Measurements from ENCODE around the gene SYT7.
A peak's percentile ranks its signal among the peaks of the same experiment; 100 is the strongest.

Gene SYT7

DNA sequence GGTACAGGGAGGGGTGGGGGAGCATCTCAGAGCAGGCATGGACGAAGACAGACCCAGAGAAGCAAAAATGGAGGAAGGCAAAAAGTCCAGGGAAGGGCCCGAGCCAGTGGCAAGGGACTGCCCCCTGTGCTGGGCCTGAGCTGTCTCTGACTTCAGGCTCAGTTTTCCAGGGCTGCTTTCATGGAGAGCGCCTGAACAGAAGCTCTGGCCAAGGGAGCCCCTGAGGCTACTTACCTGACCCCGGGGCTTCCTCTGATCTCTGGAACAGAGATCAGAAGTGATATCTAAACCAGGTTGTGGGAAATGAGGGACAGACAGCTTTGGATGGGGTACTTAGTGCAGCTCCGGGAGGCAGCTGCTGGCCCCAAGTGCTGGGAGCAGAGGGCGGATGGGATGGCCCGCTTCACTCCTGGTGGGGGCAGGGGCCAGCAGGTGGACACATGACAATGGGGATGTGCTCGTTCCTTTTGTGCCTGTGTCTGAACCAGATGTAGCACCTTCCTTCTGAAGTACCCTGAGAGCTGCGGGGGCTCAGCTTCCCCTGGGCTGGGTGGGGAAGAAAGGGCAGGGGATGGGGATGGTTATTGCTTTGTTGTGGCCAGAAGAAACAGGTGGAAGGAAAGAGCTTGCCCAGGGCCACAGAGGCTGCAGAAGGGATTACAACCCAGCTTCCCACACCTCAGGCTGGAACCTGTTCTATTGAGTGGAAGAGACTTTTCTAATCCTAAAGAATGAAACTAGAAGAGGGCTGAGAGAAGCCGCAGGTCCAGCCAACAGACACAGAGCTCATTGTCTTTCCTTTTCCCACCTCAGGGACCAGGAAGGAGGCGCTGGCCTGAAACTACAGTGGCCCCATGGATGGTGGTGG is 66.6 kb downstream of the SYT7 start:
- no peak for DNase-seq (ENCODE audit: low read depth)

DNA sequence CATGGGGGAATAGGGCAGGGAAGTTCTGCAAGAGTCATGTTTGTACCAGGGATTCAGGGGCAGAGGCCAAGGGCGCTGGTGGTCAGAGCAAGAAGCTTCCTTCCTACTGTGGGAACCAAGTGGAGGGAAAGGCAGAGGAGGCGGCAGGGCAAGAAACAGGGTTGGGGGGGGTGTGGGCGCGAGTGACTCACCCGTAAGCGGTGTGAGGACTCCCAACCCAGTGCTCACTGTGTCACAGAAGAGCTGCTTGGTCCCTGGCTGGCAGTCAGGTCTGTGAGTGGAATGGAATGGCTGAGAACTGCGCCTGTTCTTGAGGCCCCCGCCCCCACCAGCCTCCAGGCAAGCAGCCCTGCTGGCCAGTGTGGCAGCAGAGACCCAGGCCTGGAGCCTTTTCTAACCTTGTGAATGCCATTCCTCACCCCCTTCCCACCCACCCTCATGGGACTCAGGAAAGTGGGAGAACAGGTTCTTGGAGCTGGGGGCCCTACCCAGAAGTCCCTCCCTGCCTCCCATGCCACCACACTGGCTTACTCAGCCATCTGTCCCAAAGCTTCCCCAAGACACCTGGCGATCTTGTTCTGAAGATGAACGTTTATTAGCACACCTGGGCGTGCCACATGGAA is 67.6 kb downstream of the SYT7 start:
- no peak for DNase-seq (ENCODE audit: low read depth)

DNA sequence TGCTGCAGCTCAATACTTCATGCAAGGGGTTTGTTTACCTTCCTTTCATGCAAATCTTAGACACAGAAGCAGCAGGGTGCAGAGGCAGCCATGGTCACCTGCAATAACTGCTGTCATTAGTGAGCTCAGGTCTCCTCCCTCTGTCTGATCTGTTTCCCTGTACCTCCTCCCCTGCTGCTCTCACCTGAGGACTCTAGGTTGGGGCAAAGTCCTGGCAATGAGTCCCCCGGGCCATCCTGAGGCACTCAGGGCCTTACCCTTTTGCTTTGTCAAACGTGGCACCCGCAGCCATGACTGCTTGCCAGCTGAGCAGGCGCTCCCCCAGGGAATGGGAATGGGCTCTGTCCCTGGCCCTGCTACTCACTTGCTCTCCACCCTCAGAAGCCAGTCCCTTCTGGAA is 68.4 kb downstream of the SYT7 start:
- no peak for DNase-seq (ENCODE audit: low read depth)

DNA sequence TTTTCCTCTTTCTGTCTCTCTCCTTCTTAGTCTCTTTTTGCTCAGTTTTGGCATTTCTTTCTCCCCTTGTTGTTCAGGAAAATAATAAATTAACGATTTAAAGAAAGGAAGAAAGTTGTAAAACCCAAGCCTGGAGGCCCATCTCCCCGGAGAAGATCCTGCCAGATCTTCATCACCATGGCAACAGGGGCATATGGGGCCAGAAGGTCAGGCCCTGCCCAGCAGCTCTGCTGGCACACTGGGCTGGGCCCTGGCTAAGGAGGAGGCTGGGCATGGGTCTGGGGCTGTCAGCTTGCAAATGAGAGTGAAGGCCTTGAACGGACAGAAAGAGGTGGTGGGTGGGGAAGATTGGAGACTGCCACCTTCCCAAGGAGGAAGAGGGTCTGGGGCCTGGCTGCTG is 69.5 kb downstream of the SYT7 start:
- DNase-seq (ENCODE audit: low read depth): no peak

DNA sequence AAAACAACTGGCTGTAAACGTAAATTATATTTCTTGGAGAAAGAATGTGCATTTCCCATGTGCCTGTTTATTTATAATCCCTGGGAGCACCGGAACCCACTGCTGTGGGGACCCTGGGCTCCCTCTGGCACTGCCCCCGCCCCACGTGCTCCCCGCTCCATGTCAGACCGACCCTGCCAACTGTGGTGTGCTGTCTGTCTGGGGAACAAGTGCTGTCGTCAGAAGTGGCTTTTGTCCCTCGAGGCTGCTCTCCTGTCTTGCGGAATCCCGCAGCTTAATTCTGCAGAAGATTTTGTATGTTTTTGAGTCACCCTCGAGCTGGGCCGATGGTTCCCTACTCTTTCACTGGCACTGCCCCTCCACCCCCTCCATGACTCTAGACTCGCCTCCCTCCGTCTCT is 69.9 kb downstream of the SYT7 start:
- DNase-seq (ENCODE audit: low read depth): no peak

DNA sequence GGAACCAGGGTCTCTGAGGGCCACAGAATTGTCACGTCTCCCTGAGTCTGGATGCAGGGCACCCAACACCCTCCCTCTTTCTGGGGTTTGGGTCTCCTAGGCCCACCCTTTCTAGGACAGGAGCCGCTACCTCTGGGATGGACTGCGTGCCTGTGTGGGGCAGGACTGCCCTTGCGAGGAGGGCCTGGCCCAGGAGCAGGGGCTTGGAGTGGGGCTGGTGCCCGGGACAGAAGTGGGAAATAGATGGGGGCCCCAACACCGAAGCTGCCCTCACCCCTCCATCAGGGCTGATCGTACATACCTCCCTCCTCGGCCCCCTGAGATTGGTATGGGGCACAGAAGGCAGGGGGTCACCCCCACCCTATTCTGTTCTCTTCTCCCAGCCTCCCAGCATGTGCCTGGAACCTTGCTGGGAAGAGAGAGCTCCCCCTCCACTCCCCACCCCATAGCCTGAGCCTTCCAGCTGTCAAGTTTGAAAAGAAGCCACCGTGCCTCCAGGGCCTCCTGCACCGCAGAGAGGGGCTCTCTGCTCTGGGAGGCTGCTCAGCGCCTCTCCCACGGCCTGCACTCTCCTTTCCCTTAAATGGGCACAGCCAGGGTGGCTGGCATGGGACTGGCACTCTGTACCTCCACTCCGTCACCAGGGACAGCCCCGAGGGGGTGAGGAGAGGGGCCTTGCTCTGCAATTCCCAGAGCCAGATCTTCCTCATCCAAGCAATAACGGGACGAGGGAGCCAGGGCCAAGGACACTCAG is 70.5 kb downstream of the SYT7 start:
- no peak for DNase-seq (ENCODE audit: low read depth)

DNA sequence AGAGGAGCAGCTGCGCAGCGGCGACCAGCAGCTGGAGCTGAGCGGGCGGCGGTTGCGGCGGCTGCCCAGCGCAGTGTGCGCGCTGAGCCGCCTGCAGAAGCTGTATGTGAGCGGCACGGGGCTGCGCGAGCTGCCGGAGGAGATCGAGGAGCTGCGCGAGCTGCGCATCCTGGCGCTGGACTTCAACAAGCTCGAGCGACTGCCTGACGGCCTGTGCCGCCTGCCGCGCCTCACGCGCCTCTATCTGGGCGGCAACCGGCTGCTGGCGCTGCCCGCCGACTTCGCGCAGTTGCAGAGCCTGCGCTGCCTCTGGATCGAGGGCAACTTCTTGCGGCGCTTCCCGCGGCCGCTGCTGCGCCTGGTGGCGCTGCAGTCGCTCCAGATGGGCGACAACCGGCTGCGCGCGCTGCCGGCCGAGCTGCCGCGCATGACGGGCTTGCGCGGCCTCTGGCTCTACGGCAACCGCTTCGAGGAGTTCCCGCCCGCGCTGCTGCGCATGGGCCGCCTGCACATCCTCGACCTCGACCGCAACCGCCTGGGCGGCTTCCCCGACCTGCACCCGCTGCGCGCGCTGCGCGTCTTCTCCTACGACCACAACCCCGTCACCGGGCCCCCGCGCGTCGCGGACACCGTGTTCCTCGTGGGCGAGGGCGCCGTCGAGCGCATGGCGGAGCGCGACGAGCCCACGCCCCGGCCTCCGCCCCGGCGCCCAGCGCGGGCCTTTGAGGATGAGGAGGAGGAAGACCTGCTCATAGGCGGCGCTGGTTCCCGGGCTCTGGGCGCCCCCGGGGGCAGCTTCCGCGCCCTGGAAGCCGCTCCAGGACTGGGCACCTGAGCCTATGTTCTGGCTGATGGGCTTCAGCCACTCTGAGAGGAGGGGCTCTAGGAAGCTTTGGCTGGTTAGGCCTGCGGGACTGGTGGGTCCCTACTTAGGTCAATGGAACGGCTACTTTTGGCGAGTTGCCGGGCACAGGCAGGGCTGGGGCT is 71.5 kb downstream of the SYT7 start:
- DNase-seq (ENCODE audit: low read depth): peak; percentile 33

DNA sequence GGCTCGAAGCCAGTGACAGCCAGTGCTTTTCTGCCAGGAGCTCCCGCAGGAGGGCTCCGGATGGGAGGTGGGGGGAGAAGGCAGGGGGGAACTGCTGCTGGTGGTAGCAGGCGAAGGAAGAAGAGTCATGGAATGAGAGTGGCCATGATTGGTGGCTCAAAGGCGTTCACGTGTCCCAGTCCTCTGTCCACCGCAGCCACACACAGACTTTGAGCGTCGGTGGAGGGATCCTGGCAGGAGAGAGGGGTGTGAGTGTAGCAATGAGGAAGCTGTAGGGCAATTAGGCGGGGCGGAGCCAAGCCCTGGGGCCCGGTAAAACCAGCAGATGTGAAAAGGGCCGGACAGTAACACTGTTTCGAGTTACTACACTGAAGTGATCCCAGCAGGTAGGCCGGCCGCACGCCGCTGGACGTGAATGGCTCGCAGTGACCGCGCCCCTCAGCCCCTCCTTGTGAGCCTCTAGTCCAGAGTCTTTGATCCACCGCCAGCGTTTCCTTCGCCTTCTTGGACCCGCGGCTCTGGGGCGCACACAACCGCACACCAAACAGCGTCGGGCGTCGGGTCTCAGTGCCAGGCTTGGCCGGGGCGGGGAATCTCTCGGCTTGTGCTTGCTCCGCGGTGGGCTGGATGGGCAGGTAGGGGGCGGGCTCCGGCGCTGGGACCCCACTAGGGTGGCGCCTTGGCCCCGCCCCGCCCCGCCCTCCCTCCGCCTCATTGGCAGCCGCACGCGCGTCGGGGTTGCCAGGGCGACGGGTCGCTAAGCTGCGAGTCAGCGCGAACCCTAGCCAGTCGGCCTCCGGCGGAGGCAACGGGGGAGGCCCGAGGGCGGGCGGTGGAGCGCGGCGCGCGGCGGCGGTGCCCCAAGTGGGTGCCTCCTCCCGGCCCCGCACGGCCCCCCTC is 72.7 kb downstream of the SYT7 start, which contains the start of gene LRRC10B:
Gene LRRC10B (plus strand): TSS at position 788 of the 900 bp plus-strand sequence. CDS start 250 bp downstream, outside the sequence.
- DNase-seq (ENCODE audit: low read depth): no peak

DNA sequence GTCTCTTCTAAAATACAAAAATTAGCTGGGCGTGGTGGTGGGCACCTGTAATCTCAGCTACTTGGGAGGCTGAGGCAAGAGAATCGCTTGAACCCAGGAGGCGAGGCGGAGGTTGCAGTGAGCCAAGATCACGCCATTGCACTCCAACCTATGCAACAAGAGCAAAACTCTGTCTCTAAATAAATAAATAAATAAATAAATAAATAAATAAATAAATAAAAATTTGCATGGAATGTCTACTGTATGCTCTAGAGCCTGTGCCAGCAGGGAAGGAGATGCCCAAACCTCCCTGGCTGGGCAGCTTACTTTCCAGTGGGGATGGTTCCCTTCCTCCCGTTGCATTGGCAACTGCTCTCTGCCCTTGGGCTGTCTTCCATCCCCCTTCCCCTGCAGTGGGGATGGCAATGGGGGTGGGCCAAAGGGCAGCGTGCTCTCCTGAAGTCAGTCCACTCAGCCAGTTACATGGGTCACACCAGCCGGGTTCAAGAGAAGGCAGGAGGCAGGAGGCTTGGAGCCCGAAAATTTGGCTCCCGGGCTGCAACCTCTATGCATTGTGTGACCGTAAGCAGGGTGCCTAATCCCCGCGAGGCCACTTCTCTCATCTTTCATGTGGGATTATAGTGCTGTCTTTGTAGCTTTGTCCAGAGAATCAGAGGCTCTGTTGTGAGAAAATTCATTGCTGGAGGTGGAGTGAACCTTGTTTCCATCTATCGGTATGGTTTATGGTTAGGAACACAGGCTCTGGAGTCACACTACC is 73.7 kb downstream of the SYT7 start:
- no peak for DNase-seq (ENCODE audit: low read depth)

DNA sequence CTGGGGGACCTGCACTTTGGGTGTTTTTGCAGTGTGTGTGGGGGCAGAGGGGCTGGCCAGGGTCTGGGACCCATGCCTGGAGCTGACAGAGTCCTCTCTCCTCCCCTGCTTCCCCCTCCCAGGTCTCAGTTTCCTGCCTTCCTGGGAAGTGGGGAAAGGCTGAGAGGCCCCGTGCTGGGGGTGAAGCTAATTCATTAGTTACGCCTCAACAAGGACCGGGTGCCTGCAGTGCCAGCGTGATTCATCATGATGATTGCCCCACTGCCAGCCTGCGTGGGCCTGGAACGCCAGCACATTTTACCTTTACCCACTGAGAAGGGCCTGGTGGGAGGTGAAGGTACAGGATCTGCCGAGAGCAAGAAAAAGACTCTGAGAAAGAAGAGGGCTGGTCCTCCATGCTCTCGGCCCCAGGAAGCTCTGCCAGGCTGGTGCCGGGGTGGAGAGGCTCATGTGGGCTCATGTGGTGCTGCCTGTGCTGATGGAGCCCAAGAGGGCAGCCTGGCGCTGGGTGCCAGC is 75.2 kb downstream of the SYT7 start:
- no peak for DNase-seq (ENCODE audit: low read depth)

DNA sequence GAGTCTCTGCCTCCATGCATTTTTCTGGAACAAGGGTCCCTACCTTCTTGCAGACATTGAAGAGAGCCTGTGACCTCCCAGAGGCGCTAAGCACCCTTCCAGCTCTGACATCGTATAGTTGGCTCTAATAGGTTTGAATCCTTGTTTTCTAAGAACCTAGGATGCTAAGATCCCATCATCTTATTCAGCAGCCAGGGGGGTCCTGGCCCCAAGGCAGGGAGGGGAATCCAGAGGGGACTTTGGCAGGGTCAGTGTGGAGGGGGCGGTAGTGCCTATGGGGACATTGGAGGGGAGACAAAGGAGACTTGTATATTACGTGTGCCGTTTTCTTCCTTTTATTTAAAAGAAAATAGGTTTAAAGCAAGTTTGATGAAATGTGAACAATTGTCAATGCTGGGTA is 75.8 kb downstream of the SYT7 start:
- DNase-seq (ENCODE audit: low read depth): no peak

DNA sequence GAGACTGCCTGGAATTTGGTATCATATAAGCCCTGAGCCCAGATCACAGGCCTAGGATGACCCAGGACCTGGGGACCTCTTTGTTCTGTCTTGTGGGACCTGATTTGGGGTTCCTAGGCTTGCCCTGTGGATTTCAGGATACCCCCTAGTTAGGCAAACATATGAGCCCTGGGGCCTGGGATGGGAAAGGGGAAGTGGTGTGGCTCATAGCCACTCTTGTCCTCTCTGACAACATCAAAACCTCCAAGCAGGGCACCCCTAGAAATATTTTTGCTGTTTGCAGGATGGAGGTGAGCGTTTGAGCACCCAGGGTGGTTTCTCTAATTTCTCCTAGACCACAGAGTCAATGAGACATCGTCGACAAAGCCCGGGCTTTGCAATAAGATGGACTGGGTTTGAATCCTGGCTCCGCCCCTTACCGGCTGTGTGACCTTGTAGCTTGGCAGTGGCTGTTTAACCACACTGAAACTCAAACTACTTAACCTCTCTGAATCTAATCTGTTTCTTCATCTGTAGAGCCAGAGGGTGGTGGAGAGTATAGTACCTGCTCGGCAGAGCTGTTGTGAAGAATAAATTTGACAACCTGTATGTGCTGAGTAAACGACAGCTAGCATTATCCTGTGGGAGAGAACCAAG is 77.6 kb downstream of the SYT7 start:
- DNase-seq (ENCODE audit: low read depth): no peak

DNA sequence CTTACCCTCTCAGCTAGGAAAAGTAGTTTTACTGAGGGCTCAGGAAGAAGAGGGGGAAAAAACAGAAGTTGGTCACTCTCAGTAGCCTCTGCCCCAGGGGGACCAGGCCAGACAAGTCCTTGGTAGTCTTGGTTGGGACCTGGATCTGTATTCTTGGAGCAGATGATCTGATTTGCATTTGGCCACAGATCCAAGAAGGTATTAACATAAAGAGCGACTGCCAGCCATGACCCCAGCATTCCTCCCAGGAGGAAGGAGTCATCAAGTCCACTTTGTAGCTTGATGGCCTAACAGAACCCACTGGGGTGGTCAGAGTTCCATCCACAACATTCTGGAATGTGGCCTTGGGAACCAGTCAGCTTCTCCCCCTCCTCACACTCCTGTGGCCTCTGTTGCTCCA is 78.4 kb downstream of the SYT7 start:
- no peak for DNase-seq (ENCODE audit: low read depth)

DNA sequence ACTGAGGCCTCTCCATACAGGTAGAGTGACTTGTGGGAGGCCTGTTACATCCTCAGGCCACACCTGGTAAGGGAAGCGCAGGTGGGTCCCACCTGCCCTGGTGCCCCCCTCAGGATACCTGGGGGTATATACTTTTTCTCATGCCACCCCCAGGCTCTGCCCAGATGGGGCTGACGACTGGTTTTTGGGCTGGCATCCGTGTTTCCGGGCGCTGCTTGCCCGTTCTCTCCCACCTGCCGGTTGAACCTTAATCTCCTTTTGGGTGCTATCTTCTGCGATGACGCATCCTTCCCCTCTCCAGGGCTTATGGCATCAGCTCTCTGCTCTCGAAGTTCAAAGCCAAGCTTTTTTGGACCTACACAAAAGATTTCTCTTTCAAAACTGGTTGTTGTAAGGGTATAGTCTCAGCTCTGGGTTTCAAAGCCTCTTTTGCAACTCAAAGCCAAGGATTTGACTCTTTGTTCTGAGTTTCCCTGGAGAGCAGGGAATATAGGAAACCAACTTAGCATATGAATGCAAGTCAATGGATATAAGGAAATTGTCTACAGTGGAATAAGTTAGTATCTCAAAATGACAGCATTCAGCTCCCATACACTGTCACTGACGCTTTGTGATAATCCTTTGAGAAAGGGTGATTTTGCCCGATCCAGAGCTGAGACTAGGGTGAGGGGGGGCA is 80.9 kb downstream of the SYT7 start:
- DNase-seq (ENCODE audit: low read depth): no peak

DNA sequence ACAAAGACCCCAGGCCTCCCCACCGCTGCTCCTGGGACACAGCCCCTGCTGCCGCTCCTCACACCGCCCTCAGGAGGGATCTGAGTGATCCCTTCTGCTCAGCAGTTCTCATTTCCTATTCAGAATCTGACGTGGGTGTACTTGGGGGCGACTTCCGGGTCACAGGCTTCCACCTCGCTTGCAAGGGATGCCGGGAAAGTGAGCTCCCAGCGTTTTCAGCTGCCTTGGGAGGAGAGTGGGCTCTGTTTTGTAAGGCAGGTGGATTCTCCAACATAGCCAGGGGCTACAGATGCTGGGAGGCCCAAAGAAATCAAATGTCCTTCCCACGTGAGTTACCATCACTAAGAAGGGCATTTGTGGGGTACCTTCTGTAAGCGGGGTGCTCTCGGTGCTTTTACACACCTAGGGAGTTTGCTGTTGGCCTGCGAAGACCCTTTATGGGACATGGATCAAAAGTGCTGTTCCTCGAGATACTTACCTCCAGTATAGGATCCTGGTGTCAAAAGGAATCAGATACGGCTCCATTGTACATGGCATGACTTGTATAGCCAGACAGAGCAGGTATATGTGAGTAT is 82.0 kb downstream of the SYT7 start:
- DNase-seq (ENCODE audit: low read depth): no peak

DNA sequence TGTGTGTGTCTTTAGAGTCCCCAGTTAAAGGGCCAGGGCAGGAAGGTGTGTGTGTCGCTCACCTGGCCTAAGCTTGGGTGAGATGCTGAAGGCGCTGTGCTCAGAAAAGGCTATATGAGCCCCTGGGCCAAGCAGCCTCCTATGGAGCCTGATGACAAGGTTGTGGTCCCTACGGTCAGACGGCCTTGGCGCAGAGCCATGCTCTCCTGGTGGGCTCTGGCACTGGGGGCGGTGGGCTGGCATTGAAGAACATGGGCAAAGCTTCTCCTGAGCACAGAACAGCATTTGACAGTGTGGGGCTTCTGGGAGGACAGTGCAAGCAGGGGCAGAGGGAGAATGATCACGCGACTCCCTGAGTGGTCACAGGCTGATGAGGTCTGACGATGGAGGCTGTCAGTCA is 83.0 kb downstream of the SYT7 start:
- no peak for DNase-seq (ENCODE audit: low read depth)

DNA sequence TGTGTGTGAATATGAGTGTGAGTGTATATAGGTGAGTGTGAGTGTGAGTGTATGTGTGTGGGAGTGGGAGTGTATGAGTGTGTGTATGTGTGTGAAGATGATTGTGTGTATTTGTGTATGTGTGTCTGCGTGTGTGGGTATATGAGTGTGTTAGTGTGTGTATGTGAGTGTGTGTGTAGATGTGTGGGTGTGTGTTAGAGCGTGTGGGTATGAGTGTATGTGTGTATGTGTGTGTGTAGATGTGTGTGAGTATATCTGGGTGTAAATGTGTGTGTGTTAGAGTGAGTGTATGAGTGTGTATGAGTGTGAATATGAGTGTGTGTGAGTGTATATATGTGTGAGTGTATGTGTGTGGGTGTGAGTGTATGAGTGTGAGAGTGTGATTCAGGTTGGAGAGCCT is 83.4 kb downstream of the SYT7 start:
- DNase-seq (ENCODE audit: low read depth): no peak

Data from amniotic epithelial cell (primary cell).